GM21737 (cell line): ENCODE results near the gene TRPV6.

ENCODE experiments used
- ATAC-seq: cut with Tn5 transposase; IDR thresholded peaks from one replicate; pipeline ENCODE4 v1.9.1; 2021; ENCODE audit warnings: mild to moderate bottlenecking, moderate library complexity; ENCODE audit not compliant: unreplicated experiment

Gene TRPV6

DNA sequence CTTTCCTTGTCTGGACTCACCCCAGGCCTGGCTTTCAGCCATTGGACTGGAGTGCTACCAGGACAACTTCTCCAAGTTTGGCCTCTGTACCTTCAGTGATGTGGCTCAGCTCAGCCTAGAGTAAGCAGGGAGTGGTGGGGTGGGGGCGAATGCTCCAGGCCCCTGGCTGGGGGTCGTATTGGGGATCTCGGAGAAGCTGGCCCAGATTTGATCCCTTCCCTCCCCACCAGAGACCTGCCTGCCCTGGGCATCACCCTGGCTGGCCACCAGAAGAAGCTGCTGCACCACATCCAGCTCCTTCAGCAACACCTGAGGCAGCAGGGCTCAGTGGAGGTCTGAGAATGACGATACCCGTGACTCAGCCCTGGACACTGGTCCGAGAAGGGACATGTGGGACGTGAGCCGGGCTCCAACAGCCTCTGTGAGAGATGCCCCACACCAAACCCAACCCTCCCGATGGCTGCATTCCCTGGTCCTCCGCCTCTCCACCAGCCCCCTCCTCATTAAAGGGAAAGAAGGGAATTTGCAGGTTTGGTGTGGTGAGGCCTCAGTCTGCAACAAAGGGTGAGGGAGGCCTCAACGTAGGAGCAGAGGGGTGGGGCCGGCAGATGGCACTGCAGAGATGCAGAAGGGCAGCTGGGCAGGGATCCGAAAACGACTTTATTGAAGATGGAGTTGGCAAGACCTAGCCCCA is 14.8 kb downstream of the TRPV6 start:
- no peak for ATAC-seq

DNA sequence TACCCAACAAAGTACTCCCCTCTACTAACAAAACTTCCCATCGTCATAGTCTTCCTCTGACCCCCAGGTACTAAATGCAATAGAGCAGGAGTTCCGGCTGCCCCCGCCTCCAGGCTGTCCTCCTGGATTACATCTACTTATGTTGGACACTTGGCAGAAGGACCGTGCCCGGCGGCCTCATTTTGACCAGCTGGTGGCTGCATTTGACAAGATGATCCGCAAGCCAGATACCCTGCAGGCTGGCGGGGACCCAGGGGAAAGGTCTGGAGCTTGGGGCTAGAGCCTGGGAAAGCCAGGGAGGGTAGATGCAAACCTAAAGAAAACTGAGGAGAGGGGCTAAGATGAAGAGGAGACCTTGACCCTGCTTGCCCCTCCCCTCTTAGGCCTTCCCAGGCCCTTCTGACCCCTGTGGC is 15.4 kb downstream of the TRPV6 start:
- ATAC-seq = no peak

DNA sequence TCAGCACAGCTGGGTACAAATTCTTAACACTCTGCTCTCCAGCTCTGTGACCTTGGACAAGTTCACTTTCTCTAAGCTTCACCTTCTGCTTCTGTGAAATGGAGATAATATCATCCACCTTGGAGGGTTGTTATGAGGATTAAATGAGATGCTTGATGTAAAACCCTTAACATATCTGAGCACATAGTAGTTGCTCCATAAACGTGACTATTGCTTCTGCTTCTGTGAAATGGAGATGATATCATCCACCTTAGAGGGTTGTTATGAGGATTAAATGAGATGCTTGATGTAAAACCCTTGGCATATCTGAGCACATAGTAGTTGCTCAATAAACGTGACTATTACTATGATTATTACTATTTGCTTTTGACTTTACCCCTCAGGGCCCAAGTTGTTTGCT is 16.1 kb downstream of the TRPV6 start:
- no peak for ATAC-seq

DNA sequence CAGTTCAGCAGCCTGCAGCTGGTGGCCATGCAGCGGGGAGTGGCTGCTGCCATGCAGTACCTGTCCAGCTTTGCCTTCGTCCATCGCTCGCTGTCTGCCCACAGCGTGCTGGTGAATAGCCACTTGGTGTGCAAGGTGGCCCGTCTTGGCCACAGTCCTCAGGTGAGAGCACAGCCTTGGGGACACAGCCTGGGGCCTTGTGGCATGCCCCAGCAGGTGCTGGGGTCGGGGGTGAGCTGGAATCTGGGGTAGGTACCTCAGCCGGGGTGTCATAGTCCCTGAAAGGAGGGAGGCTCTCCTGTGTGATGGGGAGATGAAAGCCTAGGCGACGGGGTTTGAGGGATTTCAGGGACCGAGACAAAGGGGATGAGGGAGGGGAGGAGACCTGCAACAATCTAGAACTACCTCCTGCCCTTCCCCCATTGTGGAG is 16.5 kb downstream of the TRPV6 start:
- ATAC-seq = no peak

DNA sequence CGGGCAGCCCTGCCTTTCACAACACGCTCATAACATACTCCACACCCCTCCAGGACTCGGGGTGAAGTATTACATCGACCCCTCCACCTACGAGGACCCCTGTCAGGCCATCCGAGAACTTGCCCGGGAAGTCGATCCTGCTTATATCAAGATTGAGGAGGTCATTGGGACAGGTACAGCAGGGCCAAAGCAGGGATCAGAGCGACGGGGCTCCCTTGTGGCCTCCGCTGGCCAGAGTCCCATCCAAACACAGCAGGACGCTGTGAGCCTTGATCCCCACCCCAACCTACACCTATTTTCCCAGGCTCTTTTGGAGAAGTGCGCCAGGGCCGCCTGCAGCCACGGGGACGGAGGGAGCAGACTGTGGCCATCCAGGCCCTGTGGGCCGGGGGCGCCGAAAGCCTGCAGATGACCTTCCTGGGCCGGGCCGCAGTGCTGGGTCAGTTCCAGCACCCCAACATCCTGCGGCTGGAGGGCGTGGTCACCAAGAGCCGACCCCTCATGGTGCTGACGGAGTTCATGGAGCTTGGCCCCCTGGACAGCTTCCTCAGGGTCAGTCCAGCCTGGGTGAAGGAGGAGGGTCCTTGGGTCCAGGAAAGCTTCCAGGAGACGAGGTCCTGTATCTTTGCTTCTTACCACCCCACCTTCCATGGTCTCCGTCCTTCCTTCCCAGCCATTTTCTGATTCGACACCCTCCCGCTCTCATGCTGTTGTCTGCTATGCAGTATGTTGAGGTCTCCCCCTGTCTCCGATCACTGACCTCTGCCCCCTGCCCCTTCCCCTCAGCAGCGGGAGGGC is 17.2 kb downstream of the TRPV6 start:
- no peak for ATAC-seq

GRCh38 chr7:142867398-142868187 is 18.0 kb downstream of the TRPV6 start:
- no peak for ATAC-seq

DNA sequence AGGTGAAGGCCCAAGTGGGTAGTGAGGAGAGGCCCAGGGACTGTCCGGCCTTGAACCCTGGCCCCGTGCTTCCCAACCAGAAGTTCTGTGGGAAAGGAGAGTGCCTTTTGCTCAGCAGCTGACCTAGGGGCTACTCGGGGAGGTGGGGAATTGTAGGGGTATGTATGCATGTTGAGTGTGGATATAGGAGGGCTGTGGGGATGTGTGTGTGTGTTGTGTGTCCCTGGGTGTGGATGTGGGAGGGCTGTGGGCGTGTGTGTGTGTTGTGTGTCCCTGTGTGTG is 18.5 kb downstream of the TRPV6 start:
- no peak for ATAC-seq

DNA sequence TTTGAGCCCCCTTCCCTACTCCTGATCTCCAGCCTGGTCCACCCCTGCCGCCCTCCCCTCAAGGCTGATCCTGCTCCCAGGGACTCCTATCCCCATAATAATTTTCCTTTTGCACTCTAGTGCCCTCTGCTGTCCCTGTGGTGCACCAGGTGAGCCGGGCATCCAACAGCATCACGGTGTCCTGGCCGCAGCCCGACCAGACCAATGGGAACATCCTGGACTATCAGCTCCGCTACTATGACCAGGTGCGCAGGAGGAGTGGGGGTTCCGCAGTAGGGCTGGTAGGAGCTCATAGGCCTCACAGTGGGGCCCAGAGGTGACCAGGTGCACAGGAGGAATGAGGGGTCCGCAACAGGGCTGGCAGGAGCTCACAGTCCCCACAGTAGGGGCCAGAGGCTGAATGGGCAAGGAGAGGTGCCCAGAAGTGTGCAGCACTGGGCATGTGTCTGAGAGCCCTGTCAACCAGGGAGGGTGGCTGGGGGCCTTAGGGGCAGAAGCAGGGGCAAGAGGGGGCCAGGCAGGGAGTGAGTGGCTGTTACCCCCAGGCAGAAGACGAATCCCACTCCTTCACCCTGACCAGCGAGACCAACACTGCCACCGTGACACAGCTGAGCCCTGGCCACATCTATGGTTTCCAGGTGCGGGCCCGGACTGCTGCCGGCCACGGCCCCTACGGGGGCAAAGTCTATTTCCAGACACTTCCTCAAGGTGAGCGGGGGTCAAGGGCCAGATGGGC is 19.0 kb downstream of the TRPV6 start:
- ATAC-seq = no peak

DNA sequence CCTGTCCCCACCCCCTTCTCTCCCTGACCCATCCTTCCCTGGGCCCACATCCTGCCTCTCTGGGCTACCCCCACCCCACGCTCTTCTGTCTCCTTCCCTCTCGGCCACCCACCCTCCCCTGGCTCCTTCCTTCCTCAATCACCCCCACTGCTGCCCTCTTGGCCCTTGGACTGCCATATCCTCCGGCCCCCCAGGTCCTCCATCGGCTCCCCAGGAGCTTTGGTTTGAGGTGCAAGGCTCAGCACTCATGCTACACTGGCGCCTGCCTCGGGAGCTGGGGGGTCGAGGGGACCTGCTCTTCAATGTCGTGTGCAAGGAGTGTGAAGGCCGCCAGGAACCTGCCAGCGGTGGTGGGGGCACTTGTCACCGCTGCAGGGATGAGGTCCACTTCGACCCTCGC is 19.8 kb downstream of the TRPV6 start:
- ATAC-seq = no peak

DNA sequence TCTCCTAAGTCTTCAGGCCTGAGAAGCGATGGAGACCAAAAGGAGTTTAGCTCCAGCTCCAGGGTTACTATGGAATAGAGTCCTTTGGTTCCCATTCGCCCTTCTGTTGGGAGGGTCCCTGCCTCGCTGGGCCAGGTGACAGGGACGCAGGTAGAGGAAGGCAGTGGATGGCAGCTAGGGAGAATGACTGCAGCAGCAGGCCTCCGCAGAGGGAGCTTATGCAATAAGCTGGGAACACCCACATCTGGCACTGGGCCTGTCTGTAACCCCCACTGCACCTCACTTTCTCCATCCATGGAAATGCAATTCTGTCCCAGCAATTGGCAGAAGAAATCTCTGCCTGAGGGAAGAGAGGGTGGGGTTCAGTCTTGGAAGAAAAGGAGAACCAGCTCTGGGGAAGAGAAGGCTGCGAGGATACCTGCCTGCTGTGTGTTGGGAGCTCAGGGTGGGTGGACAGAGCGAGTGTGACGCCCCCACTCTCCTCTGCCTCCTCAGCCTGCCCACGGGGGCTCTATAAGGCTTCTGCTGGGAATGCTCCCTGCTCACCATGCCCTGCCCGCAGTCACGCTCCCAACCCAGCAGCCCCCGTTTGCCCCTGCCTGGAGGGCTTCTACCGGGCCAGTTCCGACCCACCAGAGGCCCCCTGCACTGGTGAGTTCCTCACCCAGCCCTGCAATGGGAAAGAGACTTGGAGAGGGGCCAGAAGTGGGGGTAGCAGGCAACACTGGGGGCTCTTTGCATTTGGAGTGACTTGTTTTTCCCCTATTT is 20.4 kb downstream of the TRPV6 start:
- no peak for ATAC-seq

GRCh38 chr7:142863891-142864685 is 21.5 kb downstream of the TRPV6 start:
- no peak for ATAC-seq

DNA sequence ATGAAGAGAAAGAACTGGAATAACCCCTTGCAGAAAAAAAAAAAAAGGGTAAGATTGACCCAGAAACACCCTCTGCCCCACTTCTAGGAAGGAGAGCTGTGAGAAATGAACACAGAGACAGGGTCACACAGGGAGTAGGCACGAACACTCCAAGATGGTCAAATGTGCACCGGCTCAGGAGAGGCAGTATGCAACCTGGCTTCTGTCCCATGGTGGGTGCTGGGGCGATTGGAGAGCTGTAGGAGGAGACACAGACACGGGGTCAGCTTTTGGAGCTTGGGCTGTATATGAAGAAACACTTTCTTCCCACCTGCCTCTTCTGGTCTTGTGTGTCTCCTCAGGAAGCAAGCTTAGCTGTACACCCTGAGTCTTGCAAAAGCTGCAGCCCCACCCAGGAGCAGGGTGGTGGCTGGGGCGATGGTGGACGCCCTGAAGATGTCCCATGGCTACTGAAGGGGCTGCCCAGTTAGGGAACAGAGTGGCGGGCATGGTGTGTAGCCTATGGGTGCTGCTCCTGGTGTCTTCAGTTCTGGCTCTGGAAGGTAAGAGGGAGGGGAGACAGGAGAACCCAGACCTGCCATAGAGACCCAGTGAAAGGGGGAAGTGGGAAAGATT is 22.7 kb downstream of the TRPV6 start:
- ATAC-seq = no peak

- no peak for ATAC-seq
These were observed 23.2 kb downstream of the TRPV6 start for GRCh38 chr7:142862351-142862750.

DNA sequence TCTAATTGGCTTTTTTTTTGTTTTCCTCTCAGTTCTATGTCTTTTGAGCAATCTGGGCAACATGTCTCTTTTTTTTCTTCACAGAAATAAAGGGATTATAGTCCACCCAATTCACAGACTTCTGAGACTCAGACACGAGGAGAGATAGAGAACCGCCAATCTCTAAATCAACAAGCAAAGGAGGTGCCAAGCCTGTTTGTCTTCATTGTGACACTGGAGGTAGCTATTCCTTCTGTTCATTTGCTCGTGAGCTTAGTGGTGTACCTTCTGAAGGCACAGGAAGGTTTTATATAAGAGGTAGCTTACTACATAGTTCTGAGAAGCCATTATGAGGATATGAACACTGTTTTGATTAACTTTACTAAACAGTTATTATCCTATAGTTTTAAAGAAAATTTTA is 24.6 kb downstream of the TRPV6 start:
- no peak for ATAC-seq

DNA sequence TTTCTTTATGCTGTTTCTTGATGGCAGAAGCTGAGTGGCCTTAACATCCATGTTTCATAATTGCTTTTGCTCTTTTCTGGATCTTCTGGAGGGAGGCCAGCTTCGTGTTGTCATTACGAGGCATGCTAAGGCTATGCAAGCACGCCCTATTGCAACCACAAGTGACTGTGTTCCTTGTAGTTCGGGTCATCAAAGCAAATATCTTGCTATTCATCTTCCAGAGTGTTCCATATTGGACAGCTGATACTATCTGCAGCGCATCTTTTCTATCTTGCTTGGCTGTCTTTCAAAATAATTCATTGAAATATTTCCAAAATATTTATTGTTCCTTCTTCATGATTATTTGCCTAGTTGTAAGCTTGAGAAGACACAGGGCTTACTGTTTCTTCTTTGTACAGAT is 25.7 kb downstream of the TRPV6 start:
- ATAC-seq = no peak

DNA sequence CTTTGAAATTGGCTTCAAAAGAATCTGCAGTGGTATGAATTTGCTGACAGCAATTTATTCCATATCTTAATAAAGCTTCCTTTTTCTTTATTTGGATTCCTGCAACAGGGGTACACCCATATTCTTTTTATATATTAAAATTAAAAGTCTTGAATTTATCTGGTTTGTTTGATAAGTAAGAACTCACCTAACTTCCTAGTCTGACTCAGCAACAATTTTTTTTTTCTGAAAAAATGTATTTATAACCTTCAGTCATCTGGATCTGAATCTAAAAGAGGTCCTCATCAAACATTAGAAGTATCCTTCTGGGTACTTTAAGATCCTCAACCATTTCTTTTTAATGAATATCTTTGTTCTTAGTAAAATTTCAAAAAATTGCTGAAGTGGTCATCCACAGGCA is 26.1 kb downstream of the TRPV6 start:
- no peak for ATAC-seq

DNA sequence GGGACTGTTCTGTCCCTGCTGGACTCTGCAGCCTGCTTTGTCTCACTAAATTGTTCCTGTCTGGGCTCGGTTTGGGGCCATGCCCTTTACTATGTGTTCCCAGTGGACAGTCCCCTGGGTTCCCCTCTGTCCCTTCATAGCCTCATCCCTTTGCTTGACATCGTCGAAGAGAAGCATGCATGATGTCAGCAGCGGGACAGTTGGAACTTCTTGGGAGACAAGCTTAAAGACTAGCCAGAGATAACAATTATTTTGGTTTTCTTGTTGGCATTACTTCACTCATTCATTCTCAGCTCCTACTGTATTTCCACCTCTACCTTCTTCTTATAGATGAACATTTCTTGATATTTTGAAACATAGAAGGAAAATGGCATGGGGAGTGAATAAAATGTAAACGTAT is 27.9 kb downstream of the TRPV6 start:
- ATAC-seq = no peak

DNA sequence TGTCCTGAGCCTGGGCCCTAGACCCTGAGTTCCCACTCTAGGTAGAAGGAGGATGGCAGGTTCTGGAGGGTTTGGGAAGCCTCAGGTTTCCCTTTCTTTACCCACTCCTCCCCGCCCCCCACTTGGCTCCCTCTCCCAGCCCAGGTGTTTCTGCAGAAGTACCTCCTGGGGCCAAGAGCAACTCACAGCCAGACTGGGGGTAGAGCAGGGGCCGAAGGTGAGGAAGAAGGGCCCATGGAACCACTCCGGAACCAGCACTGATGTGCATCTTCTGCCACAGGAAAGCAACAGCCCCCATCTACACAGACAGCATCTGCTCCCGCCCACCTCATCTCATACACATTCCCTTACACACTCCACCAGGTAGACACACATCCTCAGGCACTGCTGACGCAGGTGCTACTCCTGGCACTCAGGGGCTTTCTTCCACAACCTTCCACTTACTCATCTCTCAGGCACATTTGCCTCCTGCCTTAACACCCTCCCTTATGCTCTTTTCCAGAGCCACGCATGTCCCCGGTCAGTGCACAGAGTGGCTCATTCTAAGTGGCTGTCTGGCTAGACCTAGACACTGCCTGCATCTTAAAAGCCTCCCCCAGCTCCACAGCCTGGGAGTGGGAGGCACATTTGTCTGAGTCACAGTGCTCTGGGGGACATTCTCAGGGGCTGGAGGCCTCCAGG is 28.8 kb downstream of the TRPV6 start:
- ATAC-seq = no peak
